Gastrocnemius medialis (tissue), 4 donors: ENCODE measurements around the gene PFDN6.
"Not testable (repeated sequence)": the region's sequence is repeated elsewhere in the genome, so short reads cannot be mapped to it uniquely, and the experiment has no call there.

Source experiments
- POLR2A ChIP-seq, 2 donors: fragments of 450-650 bp; IDR thresholded peaks; one replicate each; pipeline ENCODE4 v1.6.1; 2017; ENCODE audit warnings: antibody characterized with exemption in 2 of 2, mild to moderate bottlenecking in 2 of 2, moderate library complexity in 2 of 2
- TF ChIP-seq, protein P1 (sequence below), 5 experiments: fragments of 450-650 bp in 3 of 5; fragments of 200-600 bp in 2 of 5; sonication (generic) in 2 of 5; IDR thresholded peaks in 4 of 5; conservative IDR thresholded peaks in 1 of 5; 1 replicate in 4 of 5; 2 replicates in 1 of 5; pipeline ENCODE4 v1.5.1; 2016 to 2019; ENCODE audit warnings: antibody characterized with exemption in 5 of 5, mild to moderate bottlenecking in 3 of 5, moderate library complexity in 3 of 5

DNA sequence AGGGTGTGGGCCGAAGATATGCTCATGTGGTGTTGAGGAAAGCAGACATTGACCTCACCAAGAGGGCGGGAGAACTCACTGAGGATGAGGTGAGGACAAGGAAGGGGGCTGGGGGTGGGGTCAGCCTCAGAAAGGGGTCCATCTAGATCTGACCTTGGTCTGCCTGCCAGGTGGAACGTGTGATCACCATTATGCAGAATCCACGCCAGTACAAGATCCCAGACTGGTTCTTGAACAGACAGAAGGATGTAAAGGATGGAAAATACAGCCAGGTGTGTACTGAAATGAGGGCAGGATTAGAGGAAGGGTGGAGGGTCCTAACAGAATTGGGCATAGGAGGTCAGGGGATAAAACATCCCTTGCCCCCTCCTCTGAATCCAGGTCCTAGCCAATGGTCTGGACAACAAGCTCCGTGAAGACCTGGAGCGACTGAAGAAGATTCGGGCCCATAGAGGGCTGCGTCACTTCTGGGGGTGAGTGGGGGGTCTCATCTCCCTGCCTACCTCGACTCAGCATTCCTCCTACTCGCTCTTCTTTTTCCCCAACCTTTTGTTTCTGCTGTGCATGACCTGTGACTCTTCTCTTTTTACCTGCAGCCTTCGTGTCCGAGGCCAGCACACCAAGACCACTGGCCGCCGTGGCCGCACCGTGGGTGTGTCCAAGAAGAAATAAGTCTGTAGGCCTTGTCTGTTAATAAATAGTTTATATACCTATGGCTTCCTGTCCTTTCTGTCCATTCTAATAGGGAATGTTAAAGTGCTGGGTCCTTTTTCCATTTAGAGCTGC, 13.4 kb upstream of the PFDN6 start:
- not testable (repeated sequence) for TF ChIP-seq POLR2A (IDR thresholded peaks at IDR 0.05)
- TF ChIP-seq, protein P1, sequence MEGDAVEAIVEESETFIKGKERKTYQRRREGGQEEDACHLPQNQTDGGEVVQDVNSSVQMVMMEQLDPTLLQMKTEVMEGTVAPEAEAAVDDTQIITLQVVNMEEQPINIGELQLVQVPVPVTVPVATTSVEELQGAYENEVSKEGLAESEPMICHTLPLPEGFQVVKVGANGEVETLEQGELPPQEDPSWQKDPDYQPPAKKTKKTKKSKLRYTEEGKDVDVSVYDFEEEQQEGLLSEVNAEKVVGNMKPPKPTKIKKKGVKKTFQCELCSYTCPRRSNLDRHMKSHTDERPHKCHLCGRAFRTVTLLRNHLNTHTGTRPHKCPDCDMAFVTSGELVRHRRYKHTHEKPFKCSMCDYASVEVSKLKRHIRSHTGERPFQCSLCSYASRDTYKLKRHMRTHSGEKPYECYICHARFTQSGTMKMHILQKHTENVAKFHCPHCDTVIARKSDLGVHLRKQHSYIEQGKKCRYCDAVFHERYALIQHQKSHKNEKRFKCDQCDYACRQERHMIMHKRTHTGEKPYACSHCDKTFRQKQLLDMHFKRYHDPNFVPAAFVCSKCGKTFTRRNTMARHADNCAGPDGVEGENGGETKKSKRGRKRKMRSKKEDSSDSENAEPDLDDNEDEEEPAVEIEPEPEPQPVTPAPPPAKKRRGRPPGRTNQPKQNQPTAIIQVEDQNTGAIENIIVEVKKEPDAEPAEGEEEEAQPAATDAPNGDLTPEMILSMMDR (IDR thresholded peaks at IDR 0.05 in 4 of 5, conservative IDR thresholded peaks at IDR 0.05 in 1 of 5): not testable (repeated sequence)
